ENCODE results near the gene IMMP2L. TPM values are rescaled to one million over a fixed set of nuclear protein-coding genes. Genes with fewer than 3 reads are reported as not detected.
"Not testable (repeated sequence)": the region's sequence is repeated elsewhere in the genome, so short reads cannot be mapped to it uniquely, and the experiment has no call there.

IMMP2L gene
- total RNA-seq, 4 donors from 2014 or later, result 12.4 to 31.7 (median 22.8) TPM

DNA sequence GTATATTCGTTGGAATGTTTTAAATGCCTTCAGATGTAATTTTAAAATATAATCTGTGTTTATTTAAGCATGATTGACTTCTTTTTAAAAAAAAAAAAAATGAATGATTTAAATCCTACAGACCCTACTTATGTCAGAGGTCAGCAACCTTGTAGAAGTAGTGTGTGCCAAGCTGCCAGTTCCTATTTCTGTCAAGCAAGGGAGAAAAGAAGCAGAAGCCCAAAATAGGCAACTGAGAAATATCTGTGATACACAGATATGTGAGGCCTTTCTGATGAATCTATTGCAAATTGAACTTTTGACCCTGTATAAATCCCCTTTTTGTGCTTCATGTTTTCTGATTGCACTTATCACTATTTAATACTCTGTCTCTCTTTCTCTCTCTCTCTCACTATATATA, 271.9 kb downstream of the IMMP2L start:
- DNase-seq (ENCODE audit: low spot score) (no peak), ATAC-seq (ENCODE audit: low FRiP score) (no peak)
- TF ChIP-seq, protein P1, sequence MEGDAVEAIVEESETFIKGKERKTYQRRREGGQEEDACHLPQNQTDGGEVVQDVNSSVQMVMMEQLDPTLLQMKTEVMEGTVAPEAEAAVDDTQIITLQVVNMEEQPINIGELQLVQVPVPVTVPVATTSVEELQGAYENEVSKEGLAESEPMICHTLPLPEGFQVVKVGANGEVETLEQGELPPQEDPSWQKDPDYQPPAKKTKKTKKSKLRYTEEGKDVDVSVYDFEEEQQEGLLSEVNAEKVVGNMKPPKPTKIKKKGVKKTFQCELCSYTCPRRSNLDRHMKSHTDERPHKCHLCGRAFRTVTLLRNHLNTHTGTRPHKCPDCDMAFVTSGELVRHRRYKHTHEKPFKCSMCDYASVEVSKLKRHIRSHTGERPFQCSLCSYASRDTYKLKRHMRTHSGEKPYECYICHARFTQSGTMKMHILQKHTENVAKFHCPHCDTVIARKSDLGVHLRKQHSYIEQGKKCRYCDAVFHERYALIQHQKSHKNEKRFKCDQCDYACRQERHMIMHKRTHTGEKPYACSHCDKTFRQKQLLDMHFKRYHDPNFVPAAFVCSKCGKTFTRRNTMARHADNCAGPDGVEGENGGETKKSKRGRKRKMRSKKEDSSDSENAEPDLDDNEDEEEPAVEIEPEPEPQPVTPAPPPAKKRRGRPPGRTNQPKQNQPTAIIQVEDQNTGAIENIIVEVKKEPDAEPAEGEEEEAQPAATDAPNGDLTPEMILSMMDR (IDR thresholded peaks at IDR 0.05), result no peak

DNA sequence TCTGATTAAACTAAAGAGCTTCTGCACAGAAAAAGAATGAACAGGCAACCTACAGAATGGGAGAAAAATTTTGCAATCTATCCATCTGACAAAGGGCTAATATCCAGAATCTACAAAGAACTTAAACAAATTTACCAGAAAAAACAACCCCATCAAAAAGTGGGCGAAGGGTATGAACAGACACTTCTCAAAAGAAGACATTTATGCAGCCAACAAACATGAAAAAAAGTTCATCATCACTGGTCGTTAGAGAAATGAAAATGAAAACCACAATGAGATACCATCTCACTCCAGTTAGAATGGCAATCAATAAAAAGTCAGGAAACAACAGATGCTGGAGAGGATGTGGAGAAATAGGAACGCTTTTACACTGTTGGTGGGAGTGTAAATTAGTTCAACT, 273.9 kb downstream of the IMMP2L start:
- DNase-seq (ENCODE audit: low spot score); ATAC-seq (ENCODE audit: low FRiP score): not testable (repeated sequence)

DNA sequence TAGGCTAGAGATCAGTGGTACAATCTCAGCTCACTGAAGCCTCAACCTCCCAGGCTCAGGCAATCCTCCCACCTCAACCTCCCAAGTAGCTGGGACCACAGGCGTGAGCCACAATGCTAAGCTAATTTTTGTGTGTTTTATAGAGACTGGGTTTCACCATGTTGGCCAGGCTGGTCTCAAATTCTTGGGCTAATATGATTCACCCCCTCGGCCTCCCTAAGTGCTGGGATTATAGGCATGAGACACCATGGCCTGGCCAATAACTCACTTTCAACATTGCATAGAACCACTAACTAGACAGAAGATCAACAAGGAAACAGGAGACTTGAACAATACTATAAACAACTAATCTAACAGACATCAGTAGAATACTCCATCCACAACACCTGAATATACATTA, 279.7 kb downstream of the IMMP2L start:
- TF ChIP-seq, protein P1 (IDR thresholded peaks at IDR 0.05), result no peak
- DNase-seq (ENCODE audit: low spot score) (no peak), ATAC-seq (ENCODE audit: low FRiP score) (no peak)

DNA sequence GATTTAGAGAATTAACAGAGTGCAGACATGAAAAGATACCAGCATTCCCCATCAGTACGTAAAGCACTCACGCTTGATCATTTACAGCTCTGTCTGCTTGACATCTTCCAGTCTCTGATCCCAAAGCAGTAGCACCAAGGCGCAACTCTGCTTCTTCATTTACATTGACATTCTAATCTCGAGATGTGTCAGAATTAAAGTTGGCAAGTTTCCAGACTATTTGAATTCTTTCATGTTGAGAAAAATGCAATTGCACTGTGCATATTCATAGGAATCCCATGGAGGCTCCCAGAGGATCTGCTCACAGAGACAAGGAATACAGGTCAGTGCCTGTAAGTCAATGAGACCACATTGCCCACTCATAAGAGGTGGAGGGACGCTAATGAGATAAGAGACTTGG, 287.4 kb downstream of the IMMP2L start:
- ATAC-seq (ENCODE audit: low FRiP score), result no peak
- DNase-seq (ENCODE audit: low spot score), result no peak
- TF ChIP-seq, protein P1 (IDR thresholded peaks at IDR 0.05), result no peak

DNA sequence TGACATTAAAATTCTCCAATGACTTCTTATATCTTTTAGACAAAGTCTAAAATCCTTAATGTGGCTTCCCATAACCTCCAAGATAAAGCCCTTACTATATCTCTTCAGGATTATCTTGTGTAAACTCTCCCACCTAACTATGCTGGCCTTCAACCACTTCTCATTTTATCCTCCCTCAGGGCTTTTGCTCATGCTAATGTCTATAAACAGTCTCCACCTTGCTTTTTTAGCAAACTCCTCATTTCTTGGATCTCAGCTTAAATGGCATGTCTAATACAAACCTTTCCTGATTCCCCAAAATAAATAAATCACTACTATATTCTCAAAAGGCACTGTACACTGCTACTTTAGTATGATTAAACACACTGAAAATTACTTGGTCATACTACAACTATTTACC, 290.2 kb downstream of the IMMP2L start:
- TF ChIP-seq, protein P1 (IDR thresholded peaks at IDR 0.05), result no peak
- no peak for ATAC-seq (ENCODE audit: low FRiP score)

DNA sequence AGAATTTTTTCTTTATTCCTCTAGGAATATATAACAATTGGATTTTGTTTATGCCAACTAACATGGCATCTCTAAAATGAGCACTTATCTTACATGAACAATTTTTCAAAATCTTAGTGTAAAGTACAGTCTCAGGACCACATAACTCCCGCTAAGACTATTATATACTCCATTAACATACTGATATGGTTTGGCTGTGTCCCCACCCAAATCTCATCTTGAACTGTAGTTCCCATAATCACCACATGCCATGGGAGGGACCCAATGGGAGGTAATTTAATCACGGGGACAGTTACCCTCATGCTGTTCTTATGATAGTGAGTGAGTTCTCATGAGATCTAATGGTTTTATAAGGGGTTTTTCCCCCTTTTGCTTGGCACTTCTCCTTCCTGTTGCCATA, 291.5 kb downstream of the IMMP2L start:
- DNase-seq (ENCODE audit: low spot score); ATAC-seq (ENCODE audit: low FRiP score): not testable (repeated sequence)

More for the DNA sequence above, 290.2 kb downstream of the IMMP2L start:
- no peak for DNase-seq (ENCODE audit: low spot score)

DNA sequence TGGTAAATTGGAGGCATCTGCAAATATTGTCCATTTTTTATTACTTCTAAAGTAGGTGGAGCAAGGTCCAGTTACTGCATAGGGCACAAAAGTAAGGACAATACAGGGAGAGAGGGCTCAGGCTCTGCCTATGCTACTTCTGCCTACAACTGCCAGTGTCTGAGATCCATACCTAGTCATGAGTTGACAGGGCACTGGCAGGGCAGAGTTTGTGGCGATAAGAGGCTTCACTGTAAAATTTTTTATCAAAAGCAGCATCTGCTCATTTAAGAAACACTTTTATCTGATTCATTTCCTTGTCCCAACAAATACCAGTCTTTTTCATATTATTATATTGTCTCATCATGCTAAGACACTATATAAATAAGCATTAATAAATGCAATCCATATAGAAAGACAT, 293.4 kb downstream of the IMMP2L start:
- ATAC-seq (ENCODE audit: low FRiP score) (no peak), DNase-seq (ENCODE audit: low spot score) (no peak)
- TF ChIP-seq, protein P1 (IDR thresholded peaks at IDR 0.05), result no peak

DNA sequence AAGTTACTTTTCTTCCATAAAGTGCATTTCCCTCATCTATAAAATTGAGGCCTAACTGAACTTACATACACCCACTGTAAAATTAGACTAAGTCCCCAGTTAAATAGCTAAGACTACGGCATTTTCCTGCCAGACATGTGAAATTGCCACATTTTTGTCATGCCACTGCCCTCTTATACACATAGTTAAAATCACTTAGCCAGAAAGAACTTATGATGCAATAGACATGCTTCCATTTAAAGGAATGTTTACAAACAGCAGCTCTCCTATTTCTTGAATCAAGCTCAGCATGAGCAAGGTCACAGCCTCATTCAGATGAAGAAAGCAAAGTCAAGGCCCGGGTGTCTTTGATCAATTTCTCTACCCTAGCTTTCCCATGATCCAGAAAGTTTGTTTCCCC, 295.7 kb downstream of the IMMP2L start:
- ATAC-seq (ENCODE audit: low FRiP score) (peak; percentile 44), DNase-seq (ENCODE audit: low spot score) (no peak)
- TF ChIP-seq, protein P1 (IDR thresholded peaks at IDR 0.05), result no peak
